GM19463 (cell line): ENCODE measurements around the gene AMPD2.
"Not testable (repeated sequence)": the region's sequence is repeated elsewhere in the genome, so short reads cannot be mapped to it uniquely, and the experiment has no call there.

ENCODE experiments used
- ATAC-seq: cut with Tn5 transposase; IDR thresholded peaks from one replicate; pipeline ENCODE4 v1.9.1; 2021; ENCODE audit warnings: mild to moderate bottlenecking, moderate library complexity; ENCODE audit not compliant: unreplicated experiment

The AMPD2 gene

GRCh38 chr1:109644670-109645069 is 25.0 kb downstream of the AMPD2 start:
- ATAC-seq = no peak

DNA sequence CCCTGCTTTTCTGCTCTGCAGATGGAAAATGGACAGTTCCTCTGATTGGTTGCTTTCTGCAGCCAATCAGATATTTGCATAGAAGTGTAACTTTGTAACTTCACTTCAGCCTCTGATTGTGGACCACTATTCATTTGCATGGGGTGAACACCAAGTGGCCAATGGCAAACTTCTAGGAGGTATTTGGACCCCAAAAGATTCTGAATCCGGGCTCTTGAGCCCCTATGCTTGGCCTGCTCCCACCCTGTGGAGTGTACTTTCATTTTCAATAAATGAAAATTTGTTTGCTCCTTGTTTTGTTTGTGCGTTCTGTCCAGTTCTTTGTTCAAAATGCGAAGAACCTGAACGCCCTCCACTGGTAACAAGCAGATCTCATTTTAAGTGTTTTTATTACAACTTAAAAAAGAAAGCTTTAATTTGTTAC is 29.9 kb downstream of the AMPD2 start:
- ATAC-seq = no peak

- ATAC-seq = no peak
Observed at GRCh38 chr1:109650609-109651008, 31.0 kb downstream of the AMPD2 start.

GRCh38 chr1:109652402-109652801 is 32.8 kb downstream of the AMPD2 start:
- ATAC-seq = no peak

- no peak for ATAC-seq
Observed at GRCh38 chr1:109653306-109653705, 33.7 kb downstream of the AMPD2 start.

DNA sequence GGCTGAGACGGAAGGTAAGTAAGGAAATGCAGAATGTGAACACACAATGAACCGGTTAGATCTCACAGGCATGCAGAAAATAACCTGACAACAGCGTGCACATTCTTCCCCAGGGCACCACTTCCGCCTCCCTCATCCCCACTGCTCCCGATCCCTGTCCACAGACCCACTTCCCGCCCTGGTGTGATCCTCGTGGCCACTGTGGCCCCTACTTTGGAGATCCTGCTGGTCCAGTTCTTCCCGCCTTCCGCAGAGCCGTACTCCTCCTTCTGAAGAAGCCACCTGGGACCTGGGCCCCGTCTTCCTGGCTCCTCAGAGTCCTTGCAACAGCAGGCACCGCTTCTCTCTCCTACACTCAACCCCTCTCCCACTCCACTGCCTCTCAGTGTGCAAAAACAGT is 34.9 kb downstream of the AMPD2 start:
- no peak for ATAC-seq

- ATAC-seq = peak; percentile 91
Observed at GRCh38 chr1:109655615-109656519, 36.2 kb downstream of the AMPD2 start, which contains the start of gene GSTM4. TSS of gene GSTM4 (plus strand) at chr1:109656099. CDS start at chr1:109656390, 291 bp downstream.

DNA sequence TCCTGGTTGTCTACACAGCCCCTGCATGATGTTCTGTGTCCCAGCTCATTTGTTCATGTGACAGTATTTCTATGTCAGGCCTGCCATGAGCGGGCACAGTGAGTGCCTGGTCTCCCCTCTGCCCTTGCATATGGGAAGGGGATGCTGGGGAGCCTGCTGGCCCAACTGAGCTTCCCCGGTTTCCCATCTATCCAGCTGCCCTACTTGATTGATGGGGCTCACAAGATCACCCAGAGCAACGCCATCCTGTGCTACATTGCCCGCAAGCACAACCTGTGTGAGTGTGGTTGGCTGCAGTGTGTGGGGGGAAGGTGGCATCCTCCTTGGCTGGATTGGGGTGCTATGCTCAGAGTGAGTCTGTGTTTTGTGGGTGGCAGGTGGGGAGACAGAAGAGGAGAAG is 37.8 kb downstream of the AMPD2 start:
- ATAC-seq = no peak

DNA sequence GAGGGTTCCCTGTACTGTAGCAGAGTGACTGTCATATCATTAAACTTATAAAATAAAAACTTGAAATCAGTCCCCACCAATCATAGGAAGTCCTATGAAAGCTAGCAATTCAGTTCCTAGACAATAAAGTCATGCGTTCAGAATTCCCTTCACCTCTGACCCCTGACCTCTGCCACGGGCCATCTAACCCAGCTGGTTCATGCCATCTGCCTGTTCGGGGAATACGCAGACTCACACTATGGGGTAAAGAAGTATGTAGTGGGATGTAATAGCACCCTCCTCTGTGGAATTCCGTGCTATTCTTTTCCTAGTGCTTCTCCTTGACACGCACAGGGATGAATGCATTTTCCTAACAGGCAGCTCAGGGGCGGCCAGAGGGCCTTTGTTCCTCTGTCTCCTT is 38.3 kb downstream of the AMPD2 start:
- ATAC-seq = no peak

DNA sequence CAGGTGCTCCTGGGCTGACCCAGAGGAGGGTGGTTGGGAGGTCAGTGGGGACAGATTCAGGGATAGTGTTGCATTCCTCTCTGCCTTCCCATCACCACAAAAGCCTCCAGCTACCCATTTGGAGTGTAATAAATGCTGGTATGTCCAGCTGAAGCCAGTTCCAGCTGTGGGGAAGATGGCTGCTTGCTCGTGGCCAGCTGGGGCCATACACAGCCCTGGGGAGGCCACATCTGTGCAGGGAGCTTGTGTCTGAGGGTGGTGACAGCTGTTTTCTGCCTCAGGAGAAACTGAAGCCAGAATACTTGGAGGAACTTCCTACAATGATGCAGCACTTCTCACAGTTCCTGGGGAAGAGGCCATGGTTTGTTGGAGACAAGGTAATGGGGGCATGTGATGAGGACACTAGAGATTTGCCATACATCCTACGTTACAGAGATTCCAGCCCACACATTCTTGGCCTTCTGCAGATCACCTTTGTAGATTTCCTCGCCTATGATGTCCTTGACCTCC is 39.0 kb downstream of the AMPD2 start:
- no peak for ATAC-seq

DNA sequence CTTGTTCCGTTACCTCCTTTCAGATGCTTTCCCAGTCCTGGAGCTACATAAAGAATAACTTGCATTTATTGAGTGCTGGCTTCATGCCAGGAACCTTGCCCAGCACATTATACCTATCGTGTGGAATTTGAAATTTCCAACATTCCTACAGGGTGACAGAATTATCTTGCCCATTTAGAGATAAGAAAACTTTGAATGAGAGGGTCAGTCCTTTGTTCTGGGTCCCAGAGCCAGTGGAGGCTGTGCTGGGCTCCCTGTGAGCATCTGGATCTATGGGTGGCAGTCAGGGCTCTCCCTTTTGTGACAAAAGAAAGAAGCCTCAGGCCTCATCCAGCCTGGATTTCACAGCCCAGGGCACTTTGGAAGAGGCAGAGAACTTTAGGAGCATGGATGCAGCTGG is 39.5 kb downstream of the AMPD2 start:
- no peak for ATAC-seq

GRCh38 chr1:109659997-109660690 is 40.5 kb downstream of the AMPD2 start:
- ATAC-seq = no peak

- not testable (repeated sequence) for ATAC-seq
Observed at GRCh38 chr1:109660691-109661026, 41.0 kb downstream of the AMPD2 start.

- ATAC-seq = no peak
Observed at GRCh38 chr1:109661391-109661790, 41.8 kb downstream of the AMPD2 start.

DNA sequence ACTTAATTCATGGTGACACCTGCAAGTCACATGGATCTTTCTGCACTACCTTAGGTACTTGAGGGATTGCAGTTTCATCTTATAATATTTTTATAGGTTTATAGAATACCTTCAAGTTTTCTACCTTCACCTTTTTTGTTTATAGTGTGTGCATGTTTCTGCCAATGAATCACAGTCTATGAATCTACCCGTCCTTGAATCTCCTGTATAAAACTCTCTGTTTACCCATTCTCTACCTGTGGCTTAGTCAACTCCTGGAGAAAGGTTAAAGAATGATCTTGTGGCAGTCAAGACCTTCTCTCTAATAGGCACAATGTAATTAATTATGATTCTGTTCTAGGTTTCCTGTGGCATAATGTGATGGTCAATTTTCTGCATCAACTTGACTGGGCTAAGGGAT is 45.0 kb downstream of the AMPD2 start:
- no peak for ATAC-seq

DNA sequence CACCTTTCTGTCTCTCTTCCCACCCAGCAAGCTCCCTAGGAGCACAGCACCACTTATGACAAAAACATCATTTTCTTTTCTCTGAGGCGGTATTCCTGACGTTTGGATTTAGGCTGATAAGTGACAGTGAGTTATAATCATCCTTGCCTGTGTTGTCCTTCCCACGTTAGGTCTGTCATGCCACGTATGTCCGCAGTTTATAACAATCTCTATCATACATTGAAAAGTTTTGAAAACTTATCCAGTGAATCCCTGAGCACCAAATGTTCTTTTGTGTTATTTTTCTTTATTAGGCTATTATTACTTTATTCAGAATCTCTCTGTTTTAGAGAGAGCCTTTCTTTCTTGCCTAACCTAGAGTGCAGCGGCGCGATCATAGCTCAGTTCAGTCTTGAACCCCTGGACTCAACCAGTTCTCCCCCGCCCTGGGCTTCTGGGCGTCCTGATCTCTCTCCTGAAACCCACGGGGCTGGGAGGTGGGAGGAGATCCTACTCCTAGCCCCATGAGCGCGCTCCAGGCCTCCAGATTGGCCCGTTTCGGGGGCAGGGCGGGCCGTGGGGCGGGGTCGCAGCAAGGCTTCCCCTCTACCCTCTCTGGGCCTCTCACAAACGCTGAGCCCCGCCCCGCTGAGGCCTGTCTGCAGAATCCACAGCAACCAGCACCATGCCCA is 48.0 kb downstream of the AMPD2 start, which contains the start of gene GSTM2:
TSS of gene GSTM2 (plus strand) at position 606 of the 671 bp plus-strand sequence. CDS start at position 665, 59 bp downstream.
- ATAC-seq = peak; percentile 99

DNA sequence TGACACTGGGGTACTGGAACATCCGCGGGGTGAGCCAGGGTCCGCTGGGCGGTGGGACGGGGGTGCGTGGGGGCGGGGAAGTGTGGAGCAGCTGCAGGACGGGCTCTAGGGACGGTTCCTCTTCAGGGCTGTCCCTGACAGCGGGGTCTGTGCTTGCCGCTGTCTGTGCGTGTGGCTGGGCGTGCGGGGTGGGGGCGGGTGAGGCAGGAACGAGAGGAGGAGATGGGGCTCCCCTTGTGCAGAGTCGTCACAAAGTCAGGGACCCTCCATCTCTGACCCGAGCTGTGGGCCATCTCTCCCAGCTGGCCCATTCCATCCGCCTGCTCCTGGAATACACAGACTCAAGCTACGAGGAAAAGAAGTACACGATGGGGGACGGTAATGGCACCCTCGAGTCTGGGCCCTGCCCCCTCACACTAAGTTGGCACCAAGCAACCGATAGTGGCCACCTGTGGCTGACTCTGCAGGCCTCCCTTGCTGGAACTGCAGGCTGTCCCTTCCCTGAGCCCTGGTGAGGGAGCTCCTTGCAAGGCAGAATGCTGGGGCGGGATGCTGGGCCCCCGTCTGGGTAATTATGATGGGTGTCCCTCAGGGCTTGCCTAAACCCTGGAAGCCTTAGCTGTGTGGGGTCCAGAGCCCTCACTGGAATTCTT is 48.6 kb downstream of the AMPD2 start:
- ATAC-seq = no peak

GRCh38 chr1:109669246-109669948 is 49.8 kb downstream of the AMPD2 start:
- ATAC-seq = no peak

- ATAC-seq = not testable (repeated sequence)
Observed at GRCh38 chr1:109669949-109670302, 50.3 kb downstream of the AMPD2 start.

DNA sequence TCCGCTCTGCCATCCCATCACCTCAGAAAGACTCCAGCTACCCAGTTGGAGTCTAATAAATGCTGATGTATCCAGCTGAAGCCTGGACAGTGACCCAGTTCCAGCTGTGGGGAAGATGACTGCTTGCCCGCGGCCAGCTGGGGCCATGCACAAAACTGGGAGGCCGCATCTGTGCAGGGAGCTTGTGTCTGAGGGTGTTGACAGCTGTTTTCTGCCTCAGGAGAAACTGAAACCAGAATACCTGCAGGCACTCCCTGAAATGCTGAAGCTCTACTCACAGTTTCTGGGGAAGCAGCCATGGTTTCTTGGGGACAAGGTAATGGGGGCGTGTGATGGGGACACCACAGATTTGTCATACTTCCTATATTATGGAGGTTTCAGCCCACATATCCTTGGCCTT is 51.4 kb downstream of the AMPD2 start:
- ATAC-seq = no peak
